Ammon's horn (tissue), 1 donor: ENCODE results near the gene CLEC18C.
"Not testable (repeated sequence)": the region's sequence is repeated elsewhere in the genome, so short reads cannot be mapped to it uniquely, and the experiment has no call there.

Experiments
- DNase-seq: peaks from one replicate; pipeline ENCODE4 v3.0.0-alpha.2; 2016; ENCODE audit warnings: low spot score

The CLEC18C gene

DNA sequence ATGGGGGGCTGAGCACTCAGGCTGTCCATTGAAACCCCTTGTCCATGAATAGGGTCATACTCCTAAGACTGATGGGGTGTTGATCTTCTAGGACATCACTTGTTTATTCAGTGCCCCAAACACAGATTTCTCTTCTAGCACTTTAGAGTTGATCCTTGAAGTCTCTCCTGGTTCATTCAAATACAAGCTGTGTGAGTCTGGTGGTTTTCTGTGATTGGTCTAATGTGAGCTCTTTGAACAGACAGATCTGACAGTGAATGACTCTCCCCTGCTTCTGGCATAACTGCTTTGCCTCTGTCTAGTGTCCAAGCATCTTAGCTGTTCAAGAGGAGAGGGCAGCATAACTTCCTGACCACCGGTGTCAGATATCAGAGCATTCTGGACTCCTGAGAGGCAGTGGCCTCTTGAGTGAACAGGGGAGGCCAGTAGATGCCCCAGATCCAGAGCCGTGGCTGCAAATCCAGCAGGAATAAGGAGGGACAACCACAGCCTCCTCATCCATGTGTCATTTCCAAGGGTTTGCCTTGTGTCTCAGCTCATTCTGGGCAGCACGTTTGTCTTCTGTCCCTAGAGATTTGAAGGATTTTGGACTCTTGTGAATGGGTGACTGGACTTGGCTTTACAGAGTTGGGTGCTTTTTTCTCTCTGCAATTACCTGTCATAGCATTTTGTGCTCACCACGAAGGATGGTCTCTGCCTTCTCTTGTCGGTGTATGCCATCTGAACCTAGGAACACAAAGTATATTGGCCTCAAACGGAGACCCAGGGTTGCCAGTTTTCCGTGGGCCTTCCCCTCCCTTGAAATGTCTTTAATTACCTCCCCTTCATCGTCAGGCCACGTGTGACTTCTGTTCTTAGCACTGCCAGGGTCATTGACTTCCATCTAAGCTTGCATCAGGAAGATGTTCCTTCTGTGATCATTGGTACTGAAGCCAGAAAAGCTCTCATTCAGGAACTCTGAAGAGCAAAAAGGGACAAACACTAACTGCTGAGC, 13.9 kb upstream of the CLEC18C start:
- no peak for DNase-seq

DNA sequence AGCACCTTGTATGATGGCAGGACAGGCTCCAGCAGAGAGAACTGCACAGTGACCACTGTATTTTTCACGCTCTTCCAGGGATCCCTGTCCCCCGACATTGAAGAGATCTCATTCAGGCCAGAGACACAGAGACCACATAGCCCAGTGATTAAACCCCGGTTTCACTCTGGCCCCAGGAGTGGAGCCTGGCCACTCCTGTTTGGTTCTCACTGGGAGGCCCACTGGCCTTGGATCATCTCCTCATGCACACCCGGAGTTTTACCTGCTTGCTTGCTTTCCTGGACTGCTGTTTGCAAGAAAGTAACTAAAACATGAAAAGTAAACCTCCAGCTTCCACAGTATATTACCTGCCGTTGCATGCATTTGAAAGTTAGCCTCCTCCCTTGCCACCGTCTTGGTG, 13.2 kb upstream of the CLEC18C start:
- no peak for DNase-seq

DNA sequence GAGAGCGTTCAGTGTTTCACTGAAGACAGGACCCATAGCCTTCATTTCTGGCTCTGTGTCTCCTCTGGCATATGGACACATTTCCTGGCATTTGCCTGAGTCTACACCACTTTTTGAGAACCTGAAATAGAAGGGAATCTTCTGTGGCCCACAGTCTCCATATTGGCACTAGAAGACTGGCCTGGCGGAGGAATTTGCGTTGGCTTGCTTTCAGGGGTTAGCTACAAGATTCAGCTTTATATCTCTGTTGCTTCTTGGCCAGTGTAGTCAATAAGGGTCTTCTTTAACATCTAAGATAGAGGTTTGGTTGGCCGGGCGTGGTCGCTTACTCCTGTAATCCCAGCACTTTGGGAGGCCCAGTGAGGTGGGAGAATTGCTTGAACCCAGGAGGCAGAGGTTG, 12.8 kb upstream of the CLEC18C start:
- no peak for DNase-seq

DNA sequence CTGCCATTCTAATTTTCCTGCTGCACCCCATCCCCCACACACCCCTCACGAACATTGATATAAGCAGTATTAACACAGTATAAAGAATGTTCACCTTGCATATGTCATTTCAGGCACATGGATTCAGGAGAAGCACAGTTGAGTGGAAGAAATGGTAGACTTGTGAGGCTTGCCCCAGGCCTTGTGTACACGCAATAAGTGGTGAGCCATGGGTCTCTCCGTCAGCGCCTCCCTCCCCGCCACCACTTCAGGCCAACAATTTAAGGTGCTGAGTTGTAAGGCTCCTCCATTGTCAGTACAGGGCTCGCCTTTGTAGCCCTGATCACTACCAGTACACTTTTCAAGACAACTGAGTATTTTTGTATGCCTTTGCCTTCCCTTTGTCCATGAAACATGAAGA, 12.2 kb upstream of the CLEC18C start:
- DNase-seq: no peak

DNA sequence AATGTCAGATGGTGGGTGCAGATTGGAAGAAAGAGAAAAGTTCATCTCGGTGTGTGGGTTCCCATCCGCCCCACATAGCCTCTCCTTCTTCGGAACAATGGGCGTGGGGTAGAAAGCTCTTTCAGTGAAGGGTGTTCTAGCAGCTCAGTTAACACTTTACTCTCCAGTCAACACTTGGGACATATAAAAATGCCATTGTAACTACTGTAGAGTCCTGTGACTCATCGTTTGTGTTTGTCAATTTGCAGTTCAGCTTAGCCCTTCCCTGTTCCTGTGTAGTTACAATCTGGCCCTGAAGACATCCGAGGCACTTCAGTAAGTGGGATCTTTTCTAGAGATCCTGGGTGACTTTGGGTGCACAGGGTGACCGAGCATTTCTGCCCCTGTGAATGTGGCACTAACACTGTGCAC, 11.5 kb upstream of the CLEC18C start:
- DNase-seq: no peak

DNA sequence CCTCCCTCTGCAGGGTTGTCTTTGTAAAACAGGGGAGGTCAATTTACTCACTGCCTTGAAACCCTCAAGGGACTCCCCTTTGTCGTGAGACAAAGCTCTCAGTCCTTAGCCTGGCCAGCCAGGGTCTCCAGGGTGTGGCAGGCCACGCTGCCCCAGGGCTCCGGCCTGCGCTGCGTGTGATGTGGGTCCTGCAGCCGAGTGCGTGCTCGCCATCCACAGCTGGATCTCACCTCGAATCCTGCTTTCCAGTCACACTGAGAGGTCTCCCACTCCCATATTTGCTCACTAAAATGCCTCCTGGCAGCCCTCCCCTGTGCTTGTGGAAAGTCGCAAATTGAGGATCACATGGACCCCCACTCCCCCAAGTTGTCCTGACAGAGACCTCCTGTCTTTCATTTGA, 10.0 kb upstream of the CLEC18C start:
- no peak for DNase-seq

DNA sequence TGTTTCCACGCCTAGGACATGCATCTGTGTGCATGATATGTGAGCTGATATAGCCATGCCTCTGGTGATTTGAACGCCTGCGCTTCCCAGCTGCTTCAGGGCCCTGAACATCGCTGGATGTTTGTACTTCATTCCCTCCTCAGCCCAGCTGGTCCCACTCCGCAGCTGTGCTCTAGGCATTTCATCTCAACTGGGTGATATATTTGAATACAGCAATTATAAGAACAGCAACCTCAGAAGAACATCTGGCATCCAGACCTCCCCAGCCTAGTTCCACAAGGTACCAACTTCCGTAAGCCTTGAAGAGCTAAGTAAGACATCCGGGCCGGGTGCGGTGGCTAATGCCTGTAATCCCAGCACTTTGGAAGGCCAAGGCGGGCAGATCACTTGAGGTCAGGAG, 6.9 kb upstream of the CLEC18C start:
- DNase-seq: not testable (repeated sequence)

DNA sequence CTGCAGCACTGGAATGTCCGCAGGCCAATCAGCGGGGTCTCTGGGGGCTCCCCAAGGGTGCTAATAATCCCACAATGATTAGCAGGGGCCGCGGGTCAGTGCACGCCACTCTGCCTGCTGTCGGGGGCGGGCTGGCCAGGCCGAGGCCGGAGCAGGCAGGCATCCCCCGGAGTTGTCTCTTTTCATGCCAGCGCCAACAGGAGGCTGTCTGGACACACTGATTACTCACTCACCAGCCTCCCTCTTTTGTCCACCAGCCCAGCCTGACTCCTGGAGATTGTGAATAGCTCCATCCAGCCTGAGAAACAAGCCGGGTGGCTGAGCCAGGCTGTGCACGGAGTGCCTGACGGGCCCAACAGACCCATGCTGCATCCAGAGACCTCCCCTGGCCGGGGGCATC, 329 bp downstream of the CLEC18C start:
- DNase-seq: not testable (repeated sequence)

DNA sequence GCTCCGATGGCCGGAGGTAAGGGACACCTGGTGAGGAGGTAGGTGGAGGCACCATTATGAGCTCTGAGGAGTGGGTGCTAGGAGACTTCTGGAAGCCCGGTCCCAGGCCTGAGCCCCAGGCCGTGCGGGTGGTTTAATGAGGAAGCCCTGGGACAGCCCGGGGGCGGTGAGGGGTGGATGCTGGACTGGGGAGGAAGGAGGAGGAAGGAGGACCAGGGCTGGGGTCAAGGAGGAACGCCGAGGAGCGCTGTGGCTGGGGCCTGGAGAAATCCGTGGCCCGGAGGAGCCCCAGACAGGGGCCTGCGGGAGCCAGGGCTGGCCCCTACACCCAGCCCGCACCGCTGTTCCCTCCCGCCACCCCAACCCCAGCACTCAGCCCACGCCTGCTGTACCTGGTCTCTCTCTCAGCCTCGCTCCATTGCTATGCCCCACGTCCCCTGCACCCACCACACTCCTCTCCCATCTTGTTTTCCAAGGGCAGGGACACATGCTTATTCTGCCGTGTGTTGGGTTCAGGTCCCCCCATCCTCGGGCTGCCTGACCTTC, 873 bp downstream of the CLEC18C start:
- not testable (repeated sequence) for DNase-seq

DNA sequence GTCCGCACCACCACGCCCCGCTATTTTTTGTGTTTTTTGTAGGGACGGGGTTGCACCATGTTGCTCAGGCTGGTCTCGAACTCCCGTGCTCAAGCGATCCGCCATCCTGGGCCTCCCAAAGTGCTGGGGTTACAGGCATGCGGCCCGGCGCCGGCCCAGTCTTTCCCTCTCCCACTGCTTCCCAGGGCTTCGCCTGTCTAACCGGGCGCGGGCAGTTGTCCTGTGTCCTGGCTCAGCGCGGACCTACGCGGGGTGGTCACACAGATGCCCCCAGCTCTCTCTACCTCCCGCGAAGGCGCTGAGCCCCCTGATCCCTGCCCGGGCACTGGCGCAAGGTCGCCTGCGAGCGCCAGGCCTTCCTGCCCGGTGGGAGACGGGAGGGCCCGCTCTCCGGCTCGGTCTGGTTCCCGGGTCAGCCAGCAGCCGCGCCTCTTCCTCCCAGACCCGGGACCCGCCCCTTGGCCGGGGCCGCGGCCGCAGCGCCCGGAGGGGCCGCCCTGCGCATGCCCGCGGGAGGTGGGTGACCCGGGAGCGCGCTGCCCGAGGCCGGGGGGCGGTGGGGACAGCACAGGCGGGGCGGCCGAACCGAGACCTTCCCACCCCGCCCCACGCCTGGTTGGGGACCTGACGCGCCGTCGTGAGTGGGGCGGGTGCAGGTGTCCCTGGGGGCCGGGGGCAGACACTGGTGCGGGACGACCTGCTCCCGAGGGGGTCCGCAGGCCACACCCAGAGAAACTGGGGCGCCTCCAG, 14.4 kb downstream of the CLEC18C start:
- DNase-seq: not testable (repeated sequence)

DNA sequence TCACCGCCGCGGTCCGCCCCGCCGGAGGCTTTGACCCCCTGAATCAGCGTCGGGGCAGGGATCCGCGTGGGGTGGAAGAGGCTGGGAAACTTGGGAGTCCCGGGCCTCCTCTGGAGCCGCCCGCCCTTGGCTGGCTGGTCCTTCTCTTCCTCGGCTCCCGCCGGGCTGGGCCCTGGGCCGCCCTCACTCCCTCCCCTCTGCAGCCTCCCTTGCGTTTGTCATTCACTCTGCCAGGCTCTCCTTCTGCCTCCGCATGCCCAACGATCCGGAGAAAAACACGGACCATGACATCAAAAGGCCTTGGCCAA, 15.0 kb downstream of the CLEC18C start:
- not testable (repeated sequence) for DNase-seq

DNA sequence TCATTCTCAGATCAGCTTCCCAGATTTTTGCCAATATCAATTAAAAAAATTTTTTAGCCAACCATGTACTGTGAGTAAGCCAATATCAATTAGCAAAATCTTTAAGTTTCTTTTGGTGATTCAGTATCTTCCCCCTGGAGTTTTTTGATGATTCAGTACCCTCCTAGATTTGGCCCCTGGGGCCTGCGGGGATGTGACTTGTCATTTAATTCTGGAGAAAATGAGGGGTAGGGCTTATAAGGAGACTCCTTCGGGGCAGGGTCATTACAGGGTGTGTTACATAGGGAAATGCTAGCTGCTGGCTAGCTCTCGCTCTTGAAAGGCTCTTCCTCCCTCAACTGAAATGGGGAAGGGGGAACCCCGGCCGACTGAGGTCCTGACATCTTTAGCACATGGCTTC, 17.0 kb downstream of the CLEC18C start:
- not testable (repeated sequence) for DNase-seq

DNA sequence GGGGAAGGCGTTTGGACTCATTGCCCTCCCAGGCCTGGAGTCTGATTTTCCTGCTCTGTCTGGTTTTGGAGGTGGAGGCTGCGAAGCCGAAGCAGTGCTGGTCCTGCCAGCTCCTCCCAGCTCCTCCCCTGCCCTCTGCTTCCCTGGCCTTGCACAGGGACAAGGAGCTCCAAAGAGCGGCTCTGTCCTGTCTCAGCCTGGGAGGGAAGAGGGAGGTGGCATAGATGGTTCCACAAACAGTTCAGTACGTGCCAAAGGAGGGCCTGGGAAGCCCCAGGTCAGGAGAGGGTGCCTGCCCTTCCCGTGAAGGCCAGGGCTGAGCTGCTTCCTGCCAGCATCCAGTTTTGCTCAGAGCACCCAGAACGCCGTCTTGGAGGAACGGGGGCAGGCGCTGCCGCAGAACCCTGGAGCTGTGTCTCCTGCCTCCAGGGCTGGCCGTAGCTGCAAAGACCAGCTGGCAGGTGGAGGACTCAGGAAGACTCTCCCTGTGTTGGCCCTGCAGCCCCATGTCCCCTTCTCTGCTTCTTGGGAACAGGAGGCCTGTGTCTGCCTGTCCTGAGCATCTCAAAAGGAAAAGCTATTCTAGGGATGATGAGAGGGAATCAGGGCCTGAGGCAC, 23.2 kb downstream of the CLEC18C start:
- not testable (repeated sequence) for DNase-seq

DNA sequence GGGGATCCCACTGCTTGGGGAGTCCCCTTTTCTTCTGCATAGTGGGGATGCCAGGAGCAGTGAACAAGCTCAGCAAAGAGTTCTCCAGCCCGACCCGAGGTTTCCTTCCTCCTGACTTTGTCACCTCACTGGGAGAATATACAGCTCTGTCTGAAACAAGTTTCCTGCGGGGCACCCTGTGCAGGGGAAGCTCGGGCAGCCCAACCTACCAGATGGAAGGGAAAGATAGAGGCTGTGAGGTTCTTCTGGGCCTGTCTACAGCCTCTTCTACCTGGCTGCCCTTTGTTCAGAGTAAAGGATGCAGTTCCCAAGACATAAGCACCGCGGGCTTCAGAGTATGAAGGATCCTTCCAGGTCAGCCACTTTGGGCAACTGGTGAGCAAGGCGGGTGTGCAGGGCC, 24.0 kb downstream of the CLEC18C start:
- DNase-seq: not testable (repeated sequence)

DNA sequence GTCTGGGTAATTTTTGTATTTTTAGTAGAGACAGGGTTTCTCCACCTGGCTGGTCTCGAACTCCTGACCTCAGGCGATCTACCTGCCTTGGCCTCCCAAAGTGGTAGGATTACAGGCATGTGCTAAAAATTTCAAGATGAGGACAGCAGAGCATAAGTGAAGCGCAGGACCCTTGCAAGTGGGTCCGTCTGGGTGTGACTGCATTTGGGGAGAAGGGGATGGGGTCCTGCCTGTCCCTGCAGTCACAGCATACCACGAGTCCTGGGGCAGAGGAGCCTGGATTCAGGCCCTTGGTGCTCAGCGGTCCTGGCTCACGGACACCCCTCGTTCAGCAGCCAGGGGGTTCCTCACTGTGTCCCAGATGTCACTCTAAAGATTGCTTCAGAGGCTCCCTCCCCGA, 24.6 kb downstream of the CLEC18C start:
- not testable (repeated sequence) for DNase-seq

DNA sequence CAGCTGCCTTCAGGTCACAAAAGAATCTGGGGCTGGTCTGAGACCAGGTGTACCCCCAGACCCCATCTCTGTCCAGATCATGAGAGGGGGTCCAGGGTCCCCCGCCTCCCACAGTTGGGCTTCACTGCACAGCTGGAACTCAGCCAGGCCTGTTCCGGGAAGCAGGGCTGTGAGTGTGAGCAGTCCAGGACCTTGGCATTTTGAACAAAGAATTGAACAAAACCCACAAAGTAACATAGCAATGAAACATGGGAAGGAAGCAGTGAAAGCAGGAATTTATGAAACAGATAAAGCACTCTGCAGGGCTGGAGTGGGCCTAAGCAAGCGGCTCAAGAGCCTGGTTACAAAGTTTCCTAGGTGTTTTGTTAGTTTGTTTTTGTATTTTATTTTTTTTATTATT, 25.1 kb downstream of the CLEC18C start:
- DNase-seq: not testable (repeated sequence)

DNA sequence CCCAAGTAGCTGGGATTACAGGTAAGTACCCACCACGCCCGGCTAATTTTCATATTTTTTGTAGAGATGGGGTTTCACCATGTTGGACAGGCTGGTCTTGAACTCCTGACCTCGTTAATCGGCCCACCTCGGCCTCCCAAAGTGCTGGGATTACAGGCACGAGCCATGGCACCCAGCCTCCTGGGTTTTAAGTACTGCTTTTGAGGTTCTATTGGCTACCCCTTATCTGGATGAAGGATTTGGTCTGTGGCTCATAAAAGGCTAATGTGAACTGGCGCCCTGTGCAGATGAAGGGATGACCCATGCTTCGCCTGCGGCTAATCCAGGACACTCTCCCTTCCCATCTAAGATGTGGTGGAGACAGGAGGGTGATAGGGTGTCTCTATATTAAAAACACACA, 25.6 kb downstream of the CLEC18C start:
- DNase-seq: not testable (repeated sequence)

DNA sequence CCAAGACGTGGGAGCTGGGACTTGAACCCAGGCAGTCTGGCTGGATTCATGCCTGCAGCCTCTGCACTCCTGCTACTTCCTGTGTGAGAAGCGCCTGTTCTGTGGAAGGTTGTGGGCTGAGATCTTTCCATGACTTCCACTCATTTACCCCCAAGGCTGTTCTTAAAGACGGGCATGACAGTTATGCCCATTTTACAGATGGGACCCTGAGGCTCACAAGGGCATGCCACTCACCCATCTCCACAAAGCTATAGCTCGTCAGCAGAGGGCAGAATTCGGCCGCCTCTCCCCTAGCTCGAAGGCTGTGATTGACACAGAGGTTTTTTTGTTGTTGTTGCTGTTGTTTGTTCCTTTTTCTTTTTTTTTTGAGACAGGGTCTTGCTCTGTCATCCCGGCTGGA, 26.5 kb downstream of the CLEC18C start:
- DNase-seq: not testable (repeated sequence)

DNA sequence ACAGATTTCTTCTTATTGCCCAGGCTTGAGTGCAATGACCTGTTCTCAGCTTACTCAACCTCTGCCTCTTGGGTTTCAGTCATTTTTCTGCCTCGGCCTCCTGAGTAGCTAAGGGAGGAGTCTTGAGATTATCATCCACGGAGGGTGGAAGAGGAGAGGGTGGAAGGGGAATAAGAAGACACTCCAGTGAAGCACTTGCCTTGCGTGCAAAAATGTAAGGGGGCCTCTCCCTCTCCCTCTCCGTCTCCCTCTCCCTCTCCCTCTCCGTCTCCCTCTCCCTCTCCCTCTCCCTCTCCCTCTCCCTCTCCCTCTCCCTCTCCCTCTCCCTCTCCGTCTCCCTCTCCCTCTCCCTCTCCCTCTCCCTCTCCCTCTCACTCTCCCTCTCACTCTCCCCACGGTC, 29.9 kb downstream of the CLEC18C start:
- DNase-seq: not testable (repeated sequence)

DNA sequence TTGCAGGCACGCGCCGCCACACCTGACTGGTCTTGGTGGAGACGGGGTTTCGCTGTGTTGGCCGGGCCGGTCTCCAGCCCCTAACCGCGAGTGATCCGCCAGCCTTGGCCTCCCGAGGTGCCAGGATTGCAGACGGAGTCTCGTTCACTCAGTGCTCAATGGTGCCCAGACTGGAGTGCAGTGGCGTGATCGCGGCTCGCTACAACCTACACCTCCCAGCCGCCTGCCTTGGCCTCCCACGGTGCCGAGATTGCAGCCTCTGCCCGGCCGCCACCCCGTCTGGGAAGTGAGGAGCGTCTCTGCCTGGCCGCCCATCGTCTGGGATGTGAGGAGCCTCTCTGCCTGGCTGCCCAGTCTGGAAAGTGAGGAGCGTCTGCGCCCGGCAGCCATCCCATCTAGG, 30.4 kb downstream of the CLEC18C start:
- not testable (repeated sequence) for DNase-seq

DNA sequence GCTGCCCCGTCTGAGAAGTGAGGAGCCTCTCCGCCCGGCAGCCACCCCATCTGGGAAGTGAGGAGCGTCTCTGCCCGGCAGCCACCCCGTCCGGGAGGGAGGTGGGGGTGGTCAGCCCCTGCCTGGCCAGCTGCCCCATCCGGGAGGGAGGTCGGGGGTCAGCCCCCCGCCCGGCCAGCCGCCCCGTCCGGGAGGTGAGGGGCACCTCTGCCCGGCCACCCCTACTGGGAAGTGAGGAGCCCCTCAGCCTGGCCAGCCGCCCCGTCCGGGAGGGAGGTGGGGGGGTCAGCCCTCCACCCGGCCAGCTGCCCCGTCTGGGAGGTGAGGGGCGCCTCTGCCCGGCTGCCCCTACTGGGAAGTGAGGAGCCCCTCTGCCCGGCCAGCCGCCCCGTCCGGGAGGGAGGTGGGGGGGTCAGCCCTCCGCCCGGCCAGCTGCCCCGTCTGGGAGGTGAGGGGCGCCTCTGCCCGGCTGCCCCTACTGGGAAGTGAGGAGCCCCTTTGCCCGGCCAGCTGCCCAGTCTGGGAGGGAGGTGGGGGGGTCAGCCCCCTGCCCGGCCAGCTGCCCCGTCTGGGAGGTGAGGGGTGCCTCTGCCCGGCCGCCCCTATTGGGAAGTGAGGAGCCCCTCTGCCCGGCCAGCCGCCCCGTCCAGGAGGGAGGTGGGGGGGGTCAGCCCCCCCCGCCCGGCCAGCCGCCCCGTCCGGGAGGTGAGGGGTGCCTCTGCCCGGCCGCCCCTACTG, 31.2 kb downstream of the CLEC18C start:
- DNase-seq: not testable (repeated sequence)

DNA sequence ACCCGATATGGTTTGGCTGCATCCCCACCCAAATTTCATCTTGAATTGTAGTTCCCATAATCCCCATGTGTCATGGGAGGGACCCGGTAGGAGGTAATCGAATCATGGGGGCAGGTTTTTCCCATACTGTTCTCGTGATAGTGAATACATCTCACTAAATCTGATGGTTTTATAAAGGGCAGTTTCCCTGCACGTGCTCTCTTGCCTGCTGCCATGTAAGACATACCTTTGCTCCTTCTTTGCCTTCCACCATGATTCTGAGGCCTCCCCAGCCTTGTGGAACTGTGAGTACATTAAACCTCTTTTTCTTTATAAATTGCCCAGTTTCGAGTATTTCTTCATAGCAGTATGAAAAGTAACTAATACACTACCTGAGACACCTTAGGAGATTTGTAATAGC, 32.8 kb downstream of the CLEC18C start:
- DNase-seq: not testable (repeated sequence)
